ENCODE results near the gene EPB41L5.
"Not testable (repeated sequence)": the region's sequence is repeated elsewhere in the genome, so short reads cannot be mapped to it uniquely, and the experiment has no call there.

EPB41L5 gene

GRCh38 chr2:120103723-120104467 lies 91.0 kb downstream of the EPB41L5 start:
- DNase-seq: no peak

- DNase-seq: no peak
Measured at GRCh38 chr2:120104772-120105171, 91.9 kb downstream of the EPB41L5 start.

- no peak for DNase-seq
Measured at GRCh38 chr2:120105360-120105759, 92.5 kb downstream of the EPB41L5 start.

- peak; percentile 71 for DNase-seq
Measured at GRCh38 chr2:120108049-120108448, 95.2 kb downstream of the EPB41L5 start.

GRCh38 chr2:120108749-120109148 lies 95.9 kb downstream of the EPB41L5 start:
- DNase-seq: no peak

- DNase-seq: peak; percentile 12
Measured at GRCh38 chr2:120109186-120110061, 96.5 kb downstream of the EPB41L5 start.

GRCh38 chr2:120110062-120110362 lies 97.1 kb downstream of the EPB41L5 start:
- DNase-seq: no peak

- DNase-seq: no peak
Measured at GRCh38 chr2:120110507-120110906, 97.6 kb downstream of the EPB41L5 start.

GRCh38 chr2:120111193-120111592 lies 98.3 kb downstream of the EPB41L5 start:
- DNase-seq: no peak

GRCh38 chr2:120118018-120118417 lies 105.1 kb downstream of the EPB41L5 start:
- no peak for DNase-seq

- DNase-seq: no peak
Measured at GRCh38 chr2:120118471-120118870, 105.6 kb downstream of the EPB41L5 start.

GRCh38 chr2:120121337-120121736 lies 108.5 kb downstream of the EPB41L5 start:
- DNase-seq: not testable (repeated sequence)

GRCh38 chr2:120123090-120123489 lies 110.2 kb downstream of the EPB41L5 start:
- no peak for DNase-seq

GRCh38 chr2:120125195-120125594 lies 112.3 kb downstream of the EPB41L5 start:
- DNase-seq: no peak

GRCh38 chr2:120128216-120128615 lies 115.3 kb downstream of the EPB41L5 start:
- no peak for DNase-seq

- DNase-seq: no peak
Measured at GRCh38 chr2:120132190-120132589, 119.3 kb downstream of the EPB41L5 start.

- no peak for DNase-seq
Measured at GRCh38 chr2:120132691-120133090, 119.8 kb downstream of the EPB41L5 start.

- DNase-seq: no peak
Measured at GRCh38 chr2:120133572-120134244, 120.8 kb downstream of the EPB41L5 start.

GRCh38 chr2:120134263-120134662 lies 121.4 kb downstream of the EPB41L5 start:
- no peak for DNase-seq

- not testable (repeated sequence) for DNase-seq
Measured at GRCh38 chr2:120135013-120135412, 122.1 kb downstream of the EPB41L5 start.

GRCh38 chr2:120140866-120141265 lies 128.0 kb downstream of the EPB41L5 start:
- DNase-seq: no peak

GRCh38 chr2:120141300-120142069 lies 128.6 kb downstream of the EPB41L5 start:
- DNase-seq: no peak

All from DMS79 treated with DMSO at 0.1 percent for 48 hours (cell line).